Colonic mucosa (tissue), 4 donors: ENCODE measurements around the gene CACNA1D. TPM values are rescaled to one million over a fixed set of nuclear protein-coding genes. Genes with fewer than 3 reads are reported as not detected.

Experiments
- DNase-seq: peaks from one replicate; pipeline ENCODE4 v3.0.0-alpha.2; 2020
- H3K27ac ChIP-seq: fragments of 200-600 bp; one replicate; pipeline ENCODE4 v1.8.0; 2021
- H3K27me3 ChIP-seq: fragments of 200-600 bp; one replicate; pipeline ENCODE4 v1.8.0; 2021
- H3K36me3 ChIP-seq: fragments of 200-600 bp; one replicate; pipeline ENCODE4 v1.8.0; 2021
- H3K4me1 ChIP-seq: fragments of 200-600 bp; one replicate; pipeline ENCODE4 v1.8.0; 2021; ENCODE audit warnings: mild to moderate bottlenecking
- H3K4me3 ChIP-seq: fragments of 200-600 bp; one replicate; pipeline ENCODE4 v1.8.0; 2021
- H3K9ac ChIP-seq, 2 donors: one replicate each; pipeline ENCODE4 v1.7.0; 2013; ENCODE audit warnings: control low read depth in 2 of 2, low read depth in 2 of 2, low read length in 2 of 2
- H3K9me3 ChIP-seq: fragments of 200-600 bp; one replicate; pipeline ENCODE4 v1.8.0; 2021
- CTCF ChIP-seq: fragments of 200-600 bp; IDR thresholded peaks from one replicate; pipeline ENCODE4 v1.8.0; 2022; ENCODE audit warnings: antibody characterized with exemption, mild to moderate bottlenecking
- intact Hi-C: fragments of 100-400 bp; cut with DNase I; formaldehyde crosslinking; loops from one replicate; pipeline ENCODE4 v1.14.1; 2022
- total RNA-seq, 2 donors: library from RNA; stranded (reverse); fragmentation: NEBNext Ultra II Directional in 1 of 2; extraction: Animal tissue kit (Norgen Biotek cat#: 25700) in 1 of 2; gene quantifications; one replicate each; pipeline ENCODE4 v1.2.1, GENCODE V29; 2021
- donor health status: healthy.
- donor health status: DM: no; HTN: no; CAD: no.
- donor health status: DM: no; HTN: no; CAD: no.

The CACNA1D gene
- total RNA-seq, 2 donors from 2014 or later: 9.6 to 17.1 TPM

- no peaks in the 10 kb centered on the region for H3K27me3 ChIP-seq
- no peak overlapping the region for H3K4me3 ChIP-seq
- TF ChIP-seq CTCF: no peak
- intact Hi-C loops: no loop called here
- no peak overlapping the region for H3K9ac ChIP-seq
- no peaks in the 10 kb centered on the region for H3K4me1 ChIP-seq
- no peak for DNase-seq
- no peaks in the 10 kb centered on the region for H3K36me3 ChIP-seq
- H3K9me3 ChIP-seq: no peaks in the 10 kb centered on the region
- H3K27ac ChIP-seq: no peak overlapping the region
These were observed 94.8 kb downstream of the CACNA1D start for GRCh38 chr3:53589201-53589600.

- H3K9me3 ChIP-seq: no peaks in the 10 kb centered on the region
- no peak for TF ChIP-seq CTCF
- H3K4me1 ChIP-seq: no peaks in the 10 kb centered on the region
- no peak overlapping the region for H3K9ac ChIP-seq
- H3K4me3 ChIP-seq: no peak overlapping the region
- H3K27ac ChIP-seq: no peak overlapping the region
- no peaks in the 10 kb centered on the region for H3K36me3 ChIP-seq
- no peak for DNase-seq
- intact Hi-C loops: no loop called here
- no peaks in the 10 kb centered on the region for H3K27me3 ChIP-seq
These were observed 95.4 kb downstream of the CACNA1D start for GRCh38 chr3:53589806-53590205.

- no peaks in the 10 kb centered on the region for H3K9me3 ChIP-seq
- no peak overlapping the region for H3K4me3 ChIP-seq
- no peaks in the 10 kb centered on the region for H3K27me3 ChIP-seq
- intact Hi-C loops: no loop called here
- no peak overlapping the region for H3K27ac ChIP-seq
- DNase-seq: no peak
- no peak for TF ChIP-seq CTCF
- H3K36me3 ChIP-seq: no peaks in the 10 kb centered on the region
- H3K9ac ChIP-seq: no peak overlapping the region
- H3K4me1 ChIP-seq: no peaks in the 10 kb centered on the region
These were observed 96.2 kb downstream of the CACNA1D start for GRCh38 chr3:53590606-53591005.

GRCh38 chr3:53591646-53592045 is 97.2 kb downstream of the CACNA1D start:
- H3K27me3 ChIP-seq: no peaks in the 10 kb centered on the region
- TF ChIP-seq CTCF: no peak
- H3K36me3 ChIP-seq: no peaks in the 10 kb centered on the region
- H3K9me3 ChIP-seq: no peaks in the 10 kb centered on the region
- no peak for DNase-seq
- no peak overlapping the region for H3K4me3 ChIP-seq
- intact Hi-C loops: no loop called here
- no peaks in the 10 kb centered on the region for H3K4me1 ChIP-seq
- H3K9ac ChIP-seq: no peak overlapping the region
- no peak overlapping the region for H3K27ac ChIP-seq

GRCh38 chr3:53592862-53593261 is 98.5 kb downstream of the CACNA1D start:
- Histone ChIP-seq H3K9me3 (no peaks in the 10 kb centered on the region), H3K27me3 (no peaks in the 10 kb centered on the region), H3K4me1 (no peaks in the 10 kb centered on the region), H3K36me3 (no peaks in the 10 kb centered on the region), H3K4me3 (no peak overlapping the region), H3K9ac (no peak overlapping the region), H3K27ac (no peak overlapping the region)
- intact Hi-C loops: no loop called here
- TF ChIP-seq CTCF: no peak
- DNase-seq: no peak

GRCh38 chr3:53593611-53594010 is 99.2 kb downstream of the CACNA1D start:
- Histone ChIP-seq H3K36me3 (no peaks in the 10 kb centered on the region), H3K9me3 (no peaks in the 10 kb centered on the region), H3K4me3 (no peak overlapping the region), H3K4me1 (no peaks in the 10 kb centered on the region), H3K9ac (no peak overlapping the region), H3K27ac (no peak overlapping the region), H3K27me3 (no peaks in the 10 kb centered on the region)
- no peak for TF ChIP-seq CTCF
- intact Hi-C loops: no loop called here
- no peak for DNase-seq
